GM19372 (cell line): Measurements from ENCODE around the gene RDH5.

Experiments used
- ATAC-seq: cut with Tn5 transposase; IDR thresholded peaks from one replicate; pipeline ENCODE4 v1.9.1; 2021; ENCODE audit warnings: mild to moderate bottlenecking, low read depth, moderate library complexity; ENCODE audit not compliant: unreplicated experiment

RDH5 gene

GRCh38 chr12:55726971-55727370 lies 6.8 kb downstream of the RDH5 start:
- no peak for ATAC-seq

GRCh38 chr12:55727643-55728185 lies 7.5 kb downstream of the RDH5 start:
- no peak for ATAC-seq

DNA sequence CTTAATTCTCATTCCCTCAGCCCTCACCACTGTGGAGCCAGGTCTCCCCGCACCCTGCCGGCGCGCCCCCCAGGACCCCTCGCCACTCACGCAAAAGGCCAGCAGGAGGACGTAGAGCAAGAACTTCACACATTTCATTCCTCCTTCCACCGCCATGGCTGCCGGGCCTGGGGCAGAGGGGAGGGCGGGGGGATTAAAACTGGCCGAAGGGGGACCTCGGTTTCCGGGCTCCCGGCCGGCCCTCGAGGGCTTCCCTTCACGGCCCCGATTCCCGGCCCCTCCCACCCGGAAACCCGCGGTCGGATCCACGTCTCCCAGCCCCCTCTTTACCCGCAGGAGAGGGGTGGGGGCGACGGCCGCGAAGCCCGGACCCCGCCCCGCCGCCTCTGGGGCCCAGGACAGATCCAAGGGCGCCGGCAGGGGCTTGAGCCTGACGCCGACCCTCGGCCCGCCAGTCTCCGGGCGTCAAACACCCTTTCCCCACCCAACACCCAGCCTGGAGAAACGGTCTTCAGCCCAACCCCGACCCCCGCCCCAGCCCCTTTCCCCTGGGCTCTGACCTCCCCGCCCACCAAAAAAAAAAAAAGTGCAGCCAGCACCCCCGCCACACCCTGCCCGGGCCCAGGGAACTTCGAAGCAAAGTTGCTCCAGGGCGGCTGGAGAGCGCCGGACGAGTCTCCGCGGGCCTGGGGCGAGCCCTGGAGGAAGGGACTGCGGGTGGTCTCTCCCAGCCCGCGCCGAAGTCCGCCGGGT lies 8.2 kb downstream of the RDH5 start:
- ATAC-seq, result peak; percentile 26

DNA sequence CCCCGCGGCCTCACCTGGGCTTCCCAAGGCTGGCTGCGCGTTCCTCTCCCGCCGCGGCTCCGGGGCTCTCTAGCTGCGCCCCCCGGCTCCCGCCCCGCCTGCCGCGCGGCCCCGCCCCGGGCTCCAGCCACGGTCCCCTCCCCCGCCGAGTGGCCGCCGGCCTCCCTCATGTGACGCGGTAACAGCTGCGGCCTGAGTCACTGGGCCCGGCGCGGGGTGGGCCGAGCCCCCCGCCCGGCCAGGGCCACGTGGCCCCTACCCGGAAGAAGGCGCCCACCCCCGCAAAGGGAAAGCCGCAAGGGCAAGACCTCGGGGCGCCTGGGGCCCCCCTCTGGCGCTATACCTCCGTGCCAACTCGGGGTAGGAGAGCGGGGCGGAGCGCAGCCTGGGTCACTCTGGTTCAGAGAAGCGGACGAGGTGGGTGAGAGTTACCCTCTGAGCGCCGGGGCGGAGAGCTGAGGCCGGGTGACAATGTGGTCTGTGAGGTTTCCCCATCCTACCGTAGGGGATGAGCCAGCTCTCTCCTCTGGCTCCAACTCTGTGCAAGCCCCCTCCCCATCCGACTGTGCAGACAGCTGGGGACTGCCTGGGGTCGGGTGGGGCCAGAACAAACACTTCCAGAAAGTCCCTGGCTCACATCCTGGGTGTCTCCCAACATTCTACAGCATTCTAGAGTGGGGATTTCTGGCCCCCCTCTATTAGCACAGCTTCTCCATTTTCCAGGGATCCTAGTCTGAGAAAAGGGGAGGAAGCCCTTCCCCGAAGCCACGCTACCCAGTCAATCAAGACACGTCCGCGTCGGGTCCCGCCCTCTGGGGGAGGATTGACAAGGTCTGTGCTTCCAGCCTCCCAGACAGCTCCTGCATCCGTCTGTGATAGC lies 9.0 kb downstream of the RDH5 start, which contains the start of gene CD63:
Gene CD63, minus strand, starts transcription at position 71 of the 880 bp plus-strand sequence. CDS start 668 bp downstream, outside the sequence.
- ATAC-seq, result peak; percentile 65

DNA sequence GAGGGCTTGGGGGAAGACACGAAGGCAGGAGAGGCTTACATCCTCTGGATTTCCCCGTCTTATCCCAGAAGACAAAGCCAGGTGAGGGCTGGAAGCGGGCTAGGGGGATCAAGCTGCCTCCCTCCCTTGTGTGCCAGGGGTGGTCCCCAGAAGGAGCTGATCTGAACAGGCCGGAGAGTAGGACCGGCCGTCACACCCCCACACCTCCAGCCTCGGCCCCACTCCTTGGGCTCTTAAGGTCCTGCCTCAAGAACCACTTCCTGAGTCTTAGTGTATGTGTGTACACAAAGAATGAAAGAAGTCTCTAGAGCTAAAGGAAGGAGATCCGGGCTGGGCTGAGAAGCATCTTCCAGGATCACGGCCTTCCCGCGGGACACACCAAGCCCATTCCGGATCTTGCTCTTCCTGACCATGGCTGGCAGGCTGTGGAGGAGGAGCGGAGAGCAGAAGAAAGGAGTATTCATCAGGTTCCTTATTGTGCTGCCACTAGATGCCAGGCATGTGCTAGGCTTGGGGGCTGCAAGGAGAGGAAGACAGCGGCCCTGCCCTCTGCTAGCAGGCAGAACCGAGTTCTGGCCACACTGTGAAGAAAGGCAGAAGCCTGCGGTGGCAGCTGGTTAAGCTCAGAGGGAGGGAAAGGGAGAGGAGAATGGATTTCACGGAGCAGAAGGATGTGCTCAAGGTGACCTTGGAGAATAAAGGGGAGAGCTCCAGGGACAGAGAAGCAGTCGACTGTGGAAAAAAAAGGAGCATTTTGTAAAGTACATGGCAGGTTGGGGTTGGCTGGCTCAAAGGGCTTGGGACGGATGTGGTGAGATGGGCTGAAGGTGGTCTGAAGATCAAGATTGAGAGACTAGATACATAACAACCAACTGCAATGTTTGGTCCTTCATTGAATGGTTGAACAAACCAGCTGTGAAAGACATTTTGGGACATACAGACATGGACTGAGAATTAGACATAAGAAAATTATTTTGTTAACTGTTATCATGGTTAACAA lies 9.9 kb downstream of the RDH5 start:
- ATAC-seq, result peak; percentile 38

GRCh38 chr12:55732288-55732687 lies 12.1 kb downstream of the RDH5 start:
- no peak for ATAC-seq

DNA sequence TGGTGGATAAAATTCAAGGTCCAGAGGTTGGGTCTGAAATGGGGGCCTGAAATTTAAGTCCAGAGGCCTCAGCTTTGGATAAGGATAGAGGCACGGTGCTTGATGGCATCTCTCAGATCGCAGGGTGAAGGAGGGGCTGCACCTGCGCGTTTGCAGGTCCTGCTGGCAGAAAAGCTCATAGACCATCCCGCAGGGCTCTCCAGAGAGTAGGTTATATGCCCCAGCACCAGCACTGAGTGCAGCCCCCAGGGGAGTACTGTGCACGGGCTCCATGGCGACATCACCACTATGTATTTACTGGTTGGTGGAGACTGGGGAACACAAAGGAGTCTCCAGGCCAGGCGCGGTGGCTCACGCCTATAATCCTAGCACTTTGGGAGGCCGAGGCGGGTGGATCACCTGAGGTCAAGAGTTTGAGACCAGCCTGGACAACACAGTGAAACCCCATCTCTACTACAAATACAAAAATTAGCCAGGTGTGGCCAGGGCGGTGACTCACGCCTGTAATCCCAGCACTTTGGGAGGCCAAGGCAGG lies 12.9 kb downstream of the RDH5 start:
- no peak for ATAC-seq

- ATAC-seq, result no peak
These were observed 13.7 kb downstream of the RDH5 start for GRCh38 chr12:55733858-55734257.

DNA sequence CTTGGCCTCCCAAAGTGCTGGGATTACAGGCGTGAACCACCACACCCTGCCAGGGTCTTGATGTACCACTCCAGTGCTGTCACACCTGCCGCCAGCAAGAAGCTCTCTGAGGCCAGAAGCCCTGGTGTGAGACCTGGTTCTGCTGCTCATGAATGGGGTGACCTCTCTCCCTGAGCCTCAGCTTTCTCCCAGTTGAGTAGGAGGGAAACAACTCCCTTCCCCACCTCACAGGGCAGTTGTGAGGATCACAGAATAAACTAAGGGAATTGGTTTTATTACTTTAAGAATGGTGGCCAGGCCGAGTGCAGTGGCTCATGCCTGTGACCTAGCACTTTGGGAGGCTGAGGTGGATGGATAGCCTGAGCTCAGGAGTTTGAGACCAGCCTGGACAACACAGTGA lies 14.4 kb downstream of the RDH5 start:
- ATAC-seq, result no peak

- no peak for ATAC-seq
These were observed 15.9 kb downstream of the RDH5 start for GRCh38 chr12:55736076-55736475.

DNA sequence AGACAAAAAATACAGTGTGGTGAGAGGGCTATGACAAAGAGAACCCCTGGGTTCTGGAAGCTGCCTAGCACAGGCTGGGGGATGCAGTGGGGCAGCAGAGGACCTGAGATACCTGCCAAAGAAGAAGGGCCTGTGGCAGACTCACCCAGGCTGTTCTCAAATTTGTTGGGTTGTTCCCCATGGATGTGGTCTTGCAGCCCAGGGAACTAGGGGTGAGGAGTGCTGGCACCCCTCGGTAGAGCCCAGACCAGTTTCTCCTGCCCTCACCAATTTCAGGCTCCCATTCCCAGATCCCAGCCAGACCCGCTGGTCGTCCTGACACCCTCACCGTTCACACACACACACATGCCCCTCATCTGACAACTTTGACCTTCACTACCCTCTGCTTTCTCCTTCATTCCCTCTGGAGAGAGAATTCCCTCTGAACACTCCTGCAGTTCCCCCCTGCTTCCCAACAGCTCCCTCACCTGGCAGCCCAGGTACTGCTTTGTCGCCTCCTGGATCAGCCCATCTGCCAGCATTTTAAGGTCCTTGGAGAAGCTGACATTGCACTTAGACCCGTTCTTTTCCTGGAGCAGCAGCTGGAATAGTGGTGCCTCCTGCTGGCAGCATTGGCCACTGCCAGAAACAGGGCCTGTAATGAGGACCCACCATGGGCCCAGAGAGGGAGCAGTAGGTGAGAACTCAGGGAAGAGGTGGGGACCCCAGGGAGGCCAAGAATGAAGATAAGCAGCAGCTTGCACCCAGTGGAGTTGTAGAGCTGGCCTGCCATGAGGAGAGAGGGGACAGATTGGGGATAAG lies 16.8 kb downstream of the RDH5 start:
- no peak for ATAC-seq

- no peak for ATAC-seq
These were observed 17.5 kb downstream of the RDH5 start for GRCh38 chr12:55737581-55738122.

DNA sequence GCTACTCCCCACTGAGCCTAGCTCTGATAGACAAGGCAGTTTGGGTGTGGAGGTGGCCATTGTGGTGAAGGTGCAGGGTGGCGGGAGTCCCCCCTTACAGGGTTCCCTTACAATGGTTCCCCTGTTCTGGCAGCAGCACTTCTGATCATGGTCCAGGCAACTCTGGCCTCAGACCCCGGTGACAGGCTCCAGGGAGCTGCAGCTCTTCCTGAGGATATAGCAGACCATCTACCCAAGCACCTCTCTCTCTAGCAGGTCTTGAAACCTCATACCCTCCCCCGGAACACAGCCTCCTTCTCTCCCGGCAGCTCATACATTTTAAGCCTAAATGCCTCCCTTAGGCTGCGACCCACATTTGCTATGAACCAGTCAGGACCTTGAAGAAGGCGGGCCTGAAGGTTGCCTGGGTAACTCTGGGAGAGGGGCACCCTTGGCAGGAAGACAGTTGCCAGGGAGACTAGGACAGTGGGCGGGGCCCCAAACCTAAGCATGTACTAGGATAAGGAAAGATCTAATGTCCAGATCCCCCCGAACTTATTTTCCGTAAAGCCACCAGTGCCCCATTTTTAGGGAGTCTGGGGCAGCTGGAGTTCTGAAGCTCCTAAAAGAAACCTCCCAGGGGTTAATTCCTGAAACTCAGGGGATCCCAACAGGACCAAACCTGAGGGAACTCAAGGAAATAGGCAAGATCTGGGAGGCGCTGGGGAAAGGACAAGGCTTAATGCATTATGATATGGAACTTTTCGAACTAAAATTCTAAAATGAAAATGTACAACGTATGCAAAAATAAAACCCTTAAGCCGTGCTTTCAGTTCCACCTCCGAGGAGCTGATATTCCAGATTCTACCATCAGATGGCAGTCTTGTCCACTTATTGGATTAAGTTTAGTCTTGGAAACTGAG lies 18.2 kb downstream of the RDH5 start:
- peak; percentile 68 for ATAC-seq

DNA sequence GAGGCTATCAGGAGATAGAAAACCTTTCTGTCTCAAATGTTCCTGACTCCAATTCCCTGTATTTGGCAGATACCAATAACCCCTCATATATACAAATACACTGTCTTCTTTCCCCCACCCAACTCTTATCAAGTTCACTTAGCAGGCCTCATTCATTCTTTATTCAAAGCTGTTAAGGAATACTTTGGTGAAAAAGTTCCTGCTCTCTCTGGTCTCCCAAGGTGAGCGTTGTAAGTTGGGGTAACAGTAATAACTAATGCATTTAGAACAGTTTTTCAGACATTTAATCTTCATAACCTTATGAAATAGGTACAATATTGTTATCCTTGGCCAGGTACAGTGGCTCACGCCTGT lies 18.8 kb downstream of the RDH5 start:
- ATAC-seq, result no peak

GRCh38 chr12:55741931-55742680 lies 21.9 kb downstream of the RDH5 start:
- ATAC-seq, result no peak

DNA sequence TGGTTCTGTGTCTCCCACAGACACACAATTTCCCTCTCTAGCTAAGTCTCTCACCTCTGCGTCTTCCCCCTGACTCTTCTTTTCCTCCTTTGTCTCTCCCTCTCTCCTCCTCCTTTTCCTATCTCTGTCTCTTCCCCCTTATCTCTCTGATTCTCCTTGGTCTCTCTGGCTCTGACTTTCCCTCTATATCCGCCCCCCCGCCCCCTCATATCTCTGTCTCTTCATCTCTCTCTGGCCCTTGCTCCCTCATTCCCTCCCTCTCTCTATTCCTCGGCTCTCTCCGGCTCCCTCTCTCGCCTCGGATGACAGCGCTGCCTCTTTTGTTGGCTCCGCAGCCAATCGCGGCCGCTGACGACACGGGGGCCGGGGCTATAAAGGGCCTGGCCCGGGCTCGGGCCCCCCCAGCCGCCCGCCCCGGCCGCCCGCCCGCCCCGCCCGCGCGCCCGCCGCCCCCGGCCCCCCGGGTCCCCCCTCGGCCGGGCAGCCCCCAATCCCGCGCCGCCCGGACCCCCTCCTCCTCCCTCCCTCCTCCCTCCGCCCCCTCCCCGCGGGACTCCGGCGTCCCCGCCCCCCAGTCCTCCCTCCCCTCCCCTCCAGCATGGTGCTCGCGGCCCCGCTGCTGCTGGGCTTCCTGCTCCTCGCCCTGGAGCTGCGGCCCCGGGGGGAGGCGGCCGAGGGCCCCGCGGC lies 22.7 kb downstream of the RDH5 start, which contains the start of gene GDF11:
Gene GDF11, plus strand, starts transcription at position 404 of the 687 bp plus-strand sequence. Its CDS starts 195 bp downstream, at position 599.
- peak; percentile 42 for ATAC-seq
